K562 (cell line): ENCODE data around the gene ICAM3. TPM values are rescaled to one million over a fixed set of nuclear protein-coding genes. Genes with fewer than 3 reads are reported as not detected.

Experiments used
- ATAC-seq: fragments of 200-7000 bp; cut with Tn5 transposase; 3 replicates; pipeline ENCODE4 v1.9.1; 2020; ENCODE audit warnings: moderate library complexity
- BruUV-seq: library from RNA; stranded (reverse); fragments of 400-500 nt; replicated peaks from 2 replicates; lab custom pipeline; 2021; lab: Mats Ljungman, UMichigan
- CTCF ChIA-PET: fragments of 300-600 bp; formaldehyde crosslinking; extraction: SDS; loops from one replicate; lab custom pipeline; 2021; ENCODE audit warnings: low intra/inter-chr PET ratio; lab: Yijun Ruan, JAX
- POLR2A ChIA-PET: fragments of 300-600, 350-650 bp; sonication (Branson Sonifier 250); formaldehyde crosslinking; extraction: SDS; loops from one replicate; lab custom pipeline; 2021; ENCODE audit warnings: antibody characterized with exemption, inconsistent platforms; lab: Yijun Ruan, JAX
- DNase-seq, 4 experiments: peaks; one replicate each; pipeline versions ENCODE4 v3.0.0 to v3.0.0-alpha.2; 2011 to 2018; ENCODE audit warnings: low spot score in 3 of 4, mixed read lengths in 3 of 4; ENCODE audit errors: extremely low read depth in 1 of 4
- FAIRE-seq: peaks from 2 replicates; lab custom pipeline; 2011; peaks lifted over from hg19 to GRCh38; lab: Jason Lieb, UNC
- H2AFZ ChIP-seq: 2 replicates; pipeline ENCODE4 v1.6.0; 2011; ENCODE audit warnings: low read depth, low read length, control low read depth, inconsistent platforms
- H3K27ac ChIP-seq: fragments of 200-600 bp; 3 replicates; pipeline ENCODE4 v1.8.0; 2011; ENCODE audit warnings: low read depth, mild to moderate bottlenecking, control low read depth, inconsistent platforms, low read length, moderate library complexity, mixed read lengths; ENCODE audit errors: extremely low read depth
- H3K27me3 ChIP-seq, 2 experiments: fragments of 300-600 bp in 1 of 2; 2 replicates in 1 of 2; 3 replicates in 1 of 2; pipeline versions ENCODE4 v1.6.0 to v1.8.0; 2011; ENCODE audit warnings: inconsistent platforms in 2 of 2, low read length in 2 of 2, mild to moderate bottlenecking in 1 of 2, mixed read lengths in 1 of 2, moderate library complexity in 1 of 2; ENCODE audit not compliant: control insufficient read depth in 2 of 2, insufficient read depth in 2 of 2
- H3K36me3 ChIP-seq: fragments of 300-600 bp; 3 replicates; pipeline ENCODE4 v1.8.0; 2011; ENCODE audit warnings: mild to moderate bottlenecking, low read length, inconsistent platforms; ENCODE audit not compliant: control insufficient read depth, insufficient read depth
- H3K4me1 ChIP-seq, 2 experiments: fragments of 200-600 bp in 1 of 2; replicated peaks in 1 of 2; 2 replicates in 1 of 2; 3 replicates in 1 of 2; pipeline versions ENCODE4 v1.5.1 to v1.8.0; 2011; ENCODE audit warnings: inconsistent platforms in 2 of 2, low read length in 2 of 2, mild to moderate bottlenecking in 1 of 2, mixed read lengths in 1 of 2, moderate library complexity in 1 of 2; ENCODE audit not compliant: control insufficient read depth in 2 of 2, insufficient read depth in 2 of 2
- H3K4me2 ChIP-seq: 2 replicates; pipeline ENCODE4 v1.6.1; 2011; ENCODE audit warnings: low read length, control low read depth, inconsistent platforms, mixed read lengths; ENCODE audit not compliant: insufficient read depth
- H3K4me3 ChIP-seq: fragments of 200-600 bp; sonication (generic), shearing (Covaris generic); 2 replicates; pipeline ENCODE4 v1.5.1; 2016; ENCODE audit warnings: control low read depth, inconsistent platforms
- H3K79me2 ChIP-seq: fragments of 200-600 bp; 3 replicates; pipeline ENCODE4 v1.8.0; 2011; ENCODE audit warnings: low read length, inconsistent platforms; ENCODE audit not compliant: control insufficient read depth, insufficient read depth
- H3K9ac ChIP-seq, 2 experiments: 2 replicates each; pipeline versions ENCODE4 v1.6.0 to v1.6.1; 2011; ENCODE audit warnings: low read depth in 2 of 2, low read length in 2 of 2, control low read depth in 1 of 2, inconsistent platforms in 1 of 2, mild to moderate bottlenecking in 1 of 2, mixed read lengths in 1 of 2; ENCODE audit not compliant: insufficient read depth in 1 of 2
- H3K9me1 ChIP-seq: one replicate; pipeline ENCODE4 v1.6.0; 2011; ENCODE audit warnings: inconsistent platforms, mild to moderate bottlenecking, low read length, moderate library complexity; ENCODE audit not compliant: control insufficient read depth, insufficient read depth
- H3K9me3 ChIP-seq: replicated peaks from 2 replicates; pipeline ENCODE4 v1.5.1; 2011; ENCODE audit warnings: low read depth, low read length, inconsistent platforms; ENCODE audit not compliant: control insufficient read depth, insufficient read depth
- H4K20me1 ChIP-seq: replicated peaks from 2 replicates; pipeline ENCODE4 v1.6.1; 2011; ENCODE audit warnings: low read length, inconsistent platforms, mixed read lengths; ENCODE audit not compliant: control insufficient read depth, insufficient read depth
- BRF1 ChIP-seq: IDR thresholded peaks from 3 replicates; pipeline ENCODE4 v1.6.1; 2011; ENCODE audit warnings: borderline replicate concordance, mild to moderate bottlenecking; ENCODE audit not compliant: insufficient read length; ENCODE audit errors: extremely low read depth
- ERF ChIP-seq: fragments of 450-650 bp; formaldehyde crosslinking; IDR thresholded peaks from 2 replicates; pipeline ENCODE4 v1.4.0; 2020; ENCODE audit warnings: mild to moderate bottlenecking, mixed read lengths
- EZH2 ChIP-seq: IDR thresholded peaks from 2 replicates; pipeline ENCODE4 v1.6.1; 2012; ENCODE audit warnings: low read depth, mild to moderate bottlenecking, inconsistent platforms, low read length, borderline replicate concordance
- HIVEP1 ChIP-seq: fragments of 250-450 bp; sonication (Bioruptor Pico); IDR thresholded peaks from 2 replicates; pipeline ENCODE4 v1.4.0; 2020; ENCODE audit warnings: mild to moderate bottlenecking
- MED1 ChIP-seq: sonication (generic); formaldehyde crosslinking; IDR thresholded peaks from 2 replicates; pipeline ENCODE4 v1.8.1; 2023; ENCODE audit warnings: missing genetic modification reagents, borderline replicate concordance
- MEF2D ChIP-seq: conservative IDR thresholded peaks from 2 replicates; pipeline ENCODE4 v1.6.1; 2016; ENCODE audit warnings: low read depth, missing genetic modification characterization, missing compliant biosample characterization
- NR2C2 ChIP-seq, 2 experiments: fragments of 200-800 bp in 1 of 2; sonication (Bioruptor generic) in 1 of 2; sonication (generic) in 1 of 2; formaldehyde crosslinking in 1 of 2; IDR thresholded peaks; 2 replicates each; pipeline versions ENCODE4 v1.6.1 to v1.8.0; 2016 to 2022; ENCODE audit warnings: mild to moderate bottlenecking in 1 of 2, missing compliant biosample characterization in 1 of 2, missing genetic modification characterization in 1 of 2, missing genetic modification reagents in 1 of 2
- POLR2G ChIP-seq: fragments of 200-400 bp; formaldehyde crosslinking; IDR thresholded peaks from 2 replicates; pipeline ENCODE4 v1.6.1; 2017; ENCODE audit warnings: low read depth, mild to moderate bottlenecking, antibody characterized with exemption, low read length, moderate library complexity
- RBFOX2 ChIP-seq: fragments of 200-400 bp; formaldehyde crosslinking; IDR thresholded peaks from 2 replicates; pipeline ENCODE4 v1.6.1; 2017; ENCODE audit warnings: low read depth, mild to moderate bottlenecking, low read length, moderate library complexity
- TCF7L2 ChIP-seq: fragments of 150-350 bp; IDR thresholded peaks from 2 replicates; pipeline ENCODE4 v1.6.1; 2016; ENCODE audit warnings: low read depth, mild to moderate bottlenecking, low read length, moderate library complexity
- YBX1 ChIP-seq: fragments of 450-650 bp; IDR thresholded peaks from 2 replicates; pipeline ENCODE4 v1.7.1; 2016; ENCODE audit warnings: mild to moderate bottlenecking
- WGBS: fragments of 100-300 bp; shearing (Covaris generic); methylation state at CpG from one replicate; pipeline ENCODE4 v1.1.6; 2016; ENCODE audit warnings: low coverage, mixed read lengths; ENCODE audit not compliant: insufficient coverage; ENCODE audit errors: missing lambda C conversion rate; 5-methylcytosine and 5-hydroxymethylcytosine counted together
- in situ Hi-C: fragments of 300-500 bp; cut with MboI; formaldehyde crosslinking; loops from 4 replicates; pipeline ENCODE4 v1.15.0; 2018; ENCODE audit warnings: inconsistent platforms, mixed read lengths
- intact Hi-C: fragments of 100-400 bp; cut with micrococcal nuclease; formaldehyde crosslinking; loops from 2 replicates; pipeline ENCODE4 v1.14.2; 2022
- polyA plus RNA-seq, 8 experiments: library from polyadenylated mRNA; depleted of rRNA in 4 of 8; stranded (reverse) in 5 of 8; unstranded in 3 of 8; fragments of >200 nt; fragmentation: Nextera tagmentation in 2 of 8; fragmentation: Illumina TruSeq in 1 of 8; extraction: Ambion mirVana in 2 of 8; extraction: Trizol in 1 of 8; gene quantifications; 2 replicates each; pipeline versions ENCODE4 v1.2.1 to v1.2.3, GENCODE V29; 2011 to 2014; ENCODE audit warnings: inconsistent platforms in 1 of 8, missing spikeins in 1 of 8
- total RNA-seq, 7 experiments: library from RNA; depleted of rRNA in 6 of 7; stranded (reverse); fragments of >200 nt in 6 of 7; fragmentation: Illumina TruSeq in 2 of 7; extraction: Trizol in 2 of 7; gene quantifications; 2 replicates each; pipeline versions ENCODE4 v1.2.1 to v1.2.3, GENCODE V29; 2011 to 2021; ENCODE audit warnings: low replicate concordance in 1 of 7
- TF ChIP-seq, protein P1 (sequence below): fragments of 250-450 bp; sonication (Bioruptor Pico); IDR thresholded peaks from 2 replicates; pipeline ENCODE4 v1.8.0; 2022; ENCODE audit warnings: inconsistent platforms

The ICAM3 gene
- total and polyA plus RNA-seq, 9 of the 15 experiments (the other 6 are each of a cell fraction or from before 2014, with no cell fraction given), result 6.5 to 39.5 (median 24.2) TPM

- Histone ChIP-seq H3K4me1 (peaks cover 0 to 17% of the 10 kb centered on the region in 2 experiments; a peak in 1 of 5 replicates), H3K9me1 (no peaks in the 10 kb centered on the region), H3K79me2 (no peaks in the 10 kb centered on the region), H3K36me3 (peaks cover 85% of the 10 kb centered on the region), H4K20me1 (no peaks in the 10 kb centered on the region), H2AFZ (no peak overlapping the region), H3K4me2 (no peak overlapping the region)
- peak in 1 of 4 experiments; percentile 11 for DNase-seq
- BruUV-seq, result no TSS peak
- intact Hi-C loops, result no loop called here
- TF ChIP-seq NR2C2 (CRISPR knock-in tag; IDR thresholded peaks at IDR 0.05) (no peak), NR2C2 (tag; IDR thresholded peaks at IDR 0.05) (no peak), POLR2G (peak; percentile 57), MEF2D (tag) (no peak), BRF1 (no peak), MED1 (CRISPR knock-in tag) (no peak), ERF (CRISPR knock-in tag) (no peak), HIVEP1 (CRISPR knock-in tag) (no peak), RBFOX2 (peak; percentile 7; the same call in 1 of the 2 replicates), YBX1 (no peak), TCF7L2 (no peak), EZH2 (no peak)
- TF ChIP-seq, protein P1, sequence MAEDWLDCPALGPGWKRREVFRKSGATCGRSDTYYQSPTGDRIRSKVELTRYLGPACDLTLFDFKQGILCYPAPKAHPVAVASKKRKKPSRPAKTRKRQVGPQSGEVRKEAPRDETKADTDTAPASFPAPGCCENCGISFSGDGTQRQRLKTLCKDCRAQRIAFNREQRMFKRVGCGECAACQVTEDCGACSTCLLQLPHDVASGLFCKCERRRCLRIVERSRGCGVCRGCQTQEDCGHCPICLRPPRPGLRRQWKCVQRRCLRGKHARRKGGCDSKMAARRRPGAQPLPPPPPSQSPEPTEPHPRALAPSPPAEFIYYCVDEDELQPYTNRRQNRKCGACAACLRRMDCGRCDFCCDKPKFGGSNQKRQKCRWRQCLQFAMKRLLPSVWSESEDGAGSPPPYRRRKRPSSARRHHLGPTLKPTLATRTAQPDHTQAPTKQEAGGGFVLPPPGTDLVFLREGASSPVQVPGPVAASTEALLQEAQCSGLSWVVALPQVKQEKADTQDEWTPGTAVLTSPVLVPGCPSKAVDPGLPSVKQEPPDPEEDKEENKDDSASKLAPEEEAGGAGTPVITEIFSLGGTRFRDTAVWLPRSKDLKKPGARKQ, result no peak
- TF ChIP-seq, all 486 proteins: peak for 2
- H3K9ac ChIP-seq, result no peak overlapping the region
- H3K27ac ChIP-seq, result no peak overlapping the region
- POLR2A ChIA-PET, result interaction anchor here (0.6 kb wide), 1 partner anchor 75 kb away, joined by 3 read pairs; the partner anchor contains the start of gene ICAM5
- CTCF ChIA-PET, result no interaction called here
- FAIRE-seq, result no peak
- no peaks in the 10 kb centered on the region for H3K9me3 ChIP-seq
- no peak overlapping the region for H3K4me3 ChIP-seq
- in situ Hi-C loops, result no loop called here
- no peak for ATAC-seq
- no peaks in the 10 kb centered on the region for H3K27me3 ChIP-seq
- 94% methylated on average over 19 of the region's 19 CpGs for WGBS
Measured at GRCh38 chr19:10364644-10365043, 25.2 kb upstream of the ICAM3 start.
